Upper lobe of right lung (tissue), 1 donor: Measurements from ENCODE around the gene OGFOD2. TPM values are rescaled to one million over a fixed set of nuclear protein-coding genes. Genes with fewer than 3 reads are reported as not detected.

Experiments used
- ATAC-seq: fragments of 200-7000 bp; cut with Tn5 transposase; one replicate; pipeline ENCODE4 v1.9.1; 2020; ENCODE audit warnings: mild to moderate bottlenecking, moderate library complexity
- DNase-seq: peaks from one replicate; pipeline ENCODE4 v3.0.0-alpha.2; 2020
- H3K27ac ChIP-seq: fragments of 200-600 bp; one replicate; pipeline ENCODE4 v1.8.0; 2022
- H3K27me3 ChIP-seq: fragments of 200-600 bp; one replicate; pipeline ENCODE4 v1.8.0; 2022; ENCODE audit warnings: mild to moderate bottlenecking
- H3K36me3 ChIP-seq: fragments of 200-600 bp; one replicate; pipeline ENCODE4 v1.8.0; 2022
- H3K4me1 ChIP-seq: fragments of 200-600 bp; one replicate; pipeline ENCODE4 v1.8.0; 2022
- H3K4me3 ChIP-seq: fragments of 200-600 bp; one replicate; pipeline ENCODE4 v1.8.0; 2022; ENCODE audit warnings: mild to moderate bottlenecking
- H3K9me3 ChIP-seq: fragments of 200-600 bp; one replicate; pipeline ENCODE4 v1.8.0; 2022
- intact Hi-C: fragments of 100-400 bp; cut with DNase I; formaldehyde crosslinking; loops from one replicate; pipeline ENCODE4 v1.11.0; 2022
- microRNA-seq: library from miRNA; unstranded; fragments of <30 nt; microRNA quantifications from one replicate; pipeline ENCODE4 v1.2.0, GENCODE V29; 2020; ENCODE audit warnings: borderline microRNAs expressed
- total RNA-seq: library from RNA; stranded (reverse); fragmentation: NEBNext Ultra II Directional; extraction: Animal tissue kit (Norgen Biotek cat#: 25700); gene quantifications from one replicate; pipeline ENCODE4 v1.2.1, GENCODE V29; 2021
- TF ChIP-seq, protein P1 (sequence below): fragments of 200-600 bp; IDR thresholded peaks from one replicate; pipeline ENCODE4 v1.8.0; 2022; ENCODE audit warnings: antibody characterized with exemption
- donor health status: DM: no; HTN: yes; CAD: no; lungs with severe emphysema.

The OGFOD2 gene
- total RNA-seq, 1 donor from 2014 or later: 13.7 TPM

DNA sequence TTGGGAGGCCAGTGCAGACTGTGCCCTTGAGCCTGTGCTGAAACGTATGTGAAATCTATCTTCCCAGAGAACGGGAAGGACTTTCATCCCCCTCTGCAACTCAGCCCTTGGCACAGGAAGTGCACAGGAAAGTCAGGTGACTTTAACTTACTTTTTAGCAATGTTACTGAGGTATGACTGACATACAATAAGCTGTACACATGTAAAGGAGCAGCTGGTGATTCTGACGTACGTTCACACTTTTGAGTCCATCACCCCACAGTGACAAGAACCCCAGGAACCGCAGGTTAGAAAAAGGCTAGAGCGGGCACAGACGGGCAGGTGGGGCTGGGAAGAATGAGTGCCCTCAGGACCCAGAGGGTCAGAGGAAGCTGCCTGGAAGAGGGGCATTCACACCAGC is 53.4 kb downstream of the OGFOD2 start:
- H3K9me3 ChIP-seq: no peaks in the 10 kb centered on the region
- H3K4me3 ChIP-seq: no peak overlapping the region
- intact Hi-C loops: no loop called here
- TF ChIP-seq, protein P1, sequence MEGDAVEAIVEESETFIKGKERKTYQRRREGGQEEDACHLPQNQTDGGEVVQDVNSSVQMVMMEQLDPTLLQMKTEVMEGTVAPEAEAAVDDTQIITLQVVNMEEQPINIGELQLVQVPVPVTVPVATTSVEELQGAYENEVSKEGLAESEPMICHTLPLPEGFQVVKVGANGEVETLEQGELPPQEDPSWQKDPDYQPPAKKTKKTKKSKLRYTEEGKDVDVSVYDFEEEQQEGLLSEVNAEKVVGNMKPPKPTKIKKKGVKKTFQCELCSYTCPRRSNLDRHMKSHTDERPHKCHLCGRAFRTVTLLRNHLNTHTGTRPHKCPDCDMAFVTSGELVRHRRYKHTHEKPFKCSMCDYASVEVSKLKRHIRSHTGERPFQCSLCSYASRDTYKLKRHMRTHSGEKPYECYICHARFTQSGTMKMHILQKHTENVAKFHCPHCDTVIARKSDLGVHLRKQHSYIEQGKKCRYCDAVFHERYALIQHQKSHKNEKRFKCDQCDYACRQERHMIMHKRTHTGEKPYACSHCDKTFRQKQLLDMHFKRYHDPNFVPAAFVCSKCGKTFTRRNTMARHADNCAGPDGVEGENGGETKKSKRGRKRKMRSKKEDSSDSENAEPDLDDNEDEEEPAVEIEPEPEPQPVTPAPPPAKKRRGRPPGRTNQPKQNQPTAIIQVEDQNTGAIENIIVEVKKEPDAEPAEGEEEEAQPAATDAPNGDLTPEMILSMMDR: no peak
- no peaks in the 10 kb centered on the region for H3K36me3 ChIP-seq
- no peaks in the 10 kb centered on the region for H3K27me3 ChIP-seq
- no peak for DNase-seq
- no peak for ATAC-seq
- no peaks in the 10 kb centered on the region for H3K4me1 ChIP-seq
- no peak overlapping the region for H3K27ac ChIP-seq

DNA sequence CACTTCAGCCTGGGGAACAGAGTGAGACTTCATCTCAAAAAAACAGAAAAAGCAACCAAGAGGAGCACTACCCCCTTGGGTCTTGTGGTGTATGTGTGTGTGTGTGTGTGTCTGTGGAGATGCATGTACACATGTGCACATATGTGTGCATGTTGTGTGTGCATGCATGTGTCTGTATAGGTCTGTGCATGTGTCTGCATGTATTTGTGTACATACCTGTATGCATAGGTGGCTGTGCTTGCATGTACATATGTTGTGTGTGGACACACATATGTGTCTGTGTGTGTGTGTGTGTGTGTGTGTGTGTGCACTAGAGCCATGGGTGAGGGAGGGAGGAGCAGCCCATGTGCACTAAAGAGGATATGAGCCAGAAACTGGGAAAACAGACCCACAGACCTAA is 54.5 kb downstream of the OGFOD2 start:
- no peaks in the 10 kb centered on the region for H3K36me3 ChIP-seq
- ATAC-seq: no peak
- no peaks in the 10 kb centered on the region for H3K27me3 ChIP-seq
- DNase-seq: no peak
- peaks cover 7% of the 10 kb centered on the region for H3K4me1 ChIP-seq
- H3K4me3 ChIP-seq: no peak overlapping the region
- TF ChIP-seq, protein P1: no peak
- no peak overlapping the region for H3K27ac ChIP-seq
- intact Hi-C loops: no loop called here
- no peaks in the 10 kb centered on the region for H3K9me3 ChIP-seq

Small RNA genes within 50 kb of the gene (microRNA-seq; reads per million reads assigned to microRNA genes)
- gene MIR4304: not detected

Other genes with a start within 250 kb of the OGFOD2 start
- gene HCAR1, start 244.4 kb upstream of the OGFOD2 start, total RNA-seq: 0.20 TPM
- 29.1 TPM for gene DENR, start 222.4 kb upstream of the OGFOD2 start, total RNA-seq
- 0.64 TPM for gene CCDC62, start 200.7 kb upstream of the OGFOD2 start, total RNA-seq
- gene HIP1R, start 139.8 kb upstream of the OGFOD2 start, total RNA-seq: 33.0 TPM
- 36.3 TPM for gene VPS37B, start 79.1 kb upstream of the OGFOD2 start, total RNA-seq
- 5.2 TPM for gene ABCB9, start 8.8 kb upstream of the OGFOD2 start, total RNA-seq
- 124 TPM for gene ARL6IP4, start 5.4 kb downstream of the OGFOD2 start, total RNA-seq
- 25.9 TPM for gene PITPNM2, start 175.8 kb downstream of the OGFOD2 start, total RNA-seq